ENCODE data around the gene HNRNPA0.
"Not testable (repeated sequence)": the region's sequence is repeated elsewhere in the genome, so short reads cannot be mapped to it uniquely, and the experiment has no call there.

HNRNPA0 gene

DNA sequence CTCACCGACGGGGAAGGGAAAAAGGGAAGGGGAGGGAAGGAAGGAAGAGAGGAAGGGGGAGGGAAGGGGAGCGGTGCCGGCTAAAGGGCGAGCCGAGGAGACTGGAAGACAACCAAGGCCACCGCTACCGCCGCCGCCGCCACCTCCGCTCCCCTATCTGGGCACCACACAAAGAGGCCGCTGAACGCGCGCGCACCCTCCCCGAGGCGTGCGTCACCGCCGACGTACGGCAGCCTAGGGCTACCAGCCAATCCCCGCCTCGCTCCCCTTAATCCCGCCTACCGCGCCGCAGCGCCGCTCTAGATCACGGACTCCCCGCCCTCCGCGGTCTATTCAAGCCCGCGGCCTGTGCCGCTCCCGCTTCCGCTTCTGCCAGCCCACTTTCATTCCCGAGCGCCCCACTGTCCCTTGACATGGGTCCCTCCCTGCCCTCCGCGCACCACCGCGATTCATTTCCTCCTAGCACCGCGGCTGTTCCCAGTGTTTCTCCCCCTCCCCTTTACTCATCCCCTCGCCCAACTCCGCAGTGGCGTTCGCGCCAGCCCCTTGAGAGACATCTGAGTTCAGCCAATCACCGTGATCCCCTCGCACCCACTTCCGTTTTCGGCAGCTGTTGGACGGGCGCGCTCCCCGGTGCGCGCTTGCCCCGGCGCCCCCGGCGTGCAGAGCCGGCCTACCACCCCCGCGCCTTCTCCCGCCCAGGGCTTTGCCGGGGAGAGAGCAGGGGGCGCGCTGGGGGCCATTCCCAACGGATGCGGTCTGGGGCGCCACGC lies at the start of gene HNRNPA0:
Gene HNRNPA0 (minus strand): TSS at position 176 of the 773 bp plus-strand sequence. CDS start 297 bp downstream, outside the sequence.
- peak; percentile 98 for DNase-seq

- no peak for DNase-seq
Measured at GRCh38 chr5:137802282-137803210, 48.4 kb upstream of the HNRNPA0 start.

DNA sequence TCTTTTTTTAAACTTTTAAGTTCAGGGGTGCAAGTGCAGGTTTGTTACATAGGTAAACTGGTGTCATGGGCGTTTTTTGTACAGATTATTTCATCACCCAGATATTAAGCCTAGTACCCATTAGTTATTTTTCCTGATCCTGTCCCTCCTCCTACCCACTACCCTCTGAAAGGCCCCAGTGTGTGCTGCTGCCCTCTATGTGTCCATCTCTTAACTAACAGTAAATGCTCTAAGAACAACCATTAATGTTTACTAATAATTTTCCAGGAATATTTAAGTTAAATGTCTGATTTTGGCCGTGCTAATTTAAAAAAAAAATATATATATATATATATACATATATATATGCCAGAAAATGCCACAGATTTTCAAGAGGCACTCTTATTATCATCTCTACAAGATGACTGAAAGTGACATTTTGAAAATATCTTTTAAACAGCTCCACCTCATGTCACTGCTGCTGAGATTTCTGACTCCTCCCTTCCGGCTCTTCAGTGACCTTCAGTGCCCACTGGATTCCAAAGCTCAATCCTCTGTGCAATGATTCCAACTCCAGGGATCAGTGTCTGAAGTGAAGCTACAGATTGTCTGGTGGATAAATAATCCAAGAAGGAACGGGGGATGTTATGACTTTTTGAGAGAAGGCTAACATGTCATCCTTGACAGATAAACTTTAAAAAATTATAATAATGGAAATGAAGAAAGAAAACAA lies 46.7 kb upstream of the HNRNPA0 start:
- no peak for DNase-seq

GRCh38 chr5:137796279-137796678 lies 42.1 kb upstream of the HNRNPA0 start:
- DNase-seq = no peak

DNA sequence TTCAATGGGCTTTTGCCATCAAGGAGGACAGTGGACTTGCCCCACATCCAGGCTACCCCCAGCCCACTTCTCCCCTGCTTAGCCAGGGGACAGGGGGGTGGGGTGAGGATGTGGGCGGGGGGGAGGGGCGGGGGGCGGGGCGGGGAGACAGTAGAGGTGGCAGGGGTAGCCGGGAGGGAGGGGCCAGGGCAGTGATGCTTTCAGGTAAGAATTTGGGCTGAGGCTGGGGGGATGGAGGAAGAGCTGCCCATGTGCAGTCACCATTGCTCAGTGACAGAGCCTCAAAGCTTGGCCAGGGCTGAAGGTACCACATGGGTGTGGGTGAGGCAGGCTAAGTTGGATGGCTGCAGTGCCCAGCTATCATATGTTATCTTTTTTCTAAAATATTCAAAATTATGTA lies 40.7 kb upstream of the HNRNPA0 start:
- no peak for DNase-seq

DNA sequence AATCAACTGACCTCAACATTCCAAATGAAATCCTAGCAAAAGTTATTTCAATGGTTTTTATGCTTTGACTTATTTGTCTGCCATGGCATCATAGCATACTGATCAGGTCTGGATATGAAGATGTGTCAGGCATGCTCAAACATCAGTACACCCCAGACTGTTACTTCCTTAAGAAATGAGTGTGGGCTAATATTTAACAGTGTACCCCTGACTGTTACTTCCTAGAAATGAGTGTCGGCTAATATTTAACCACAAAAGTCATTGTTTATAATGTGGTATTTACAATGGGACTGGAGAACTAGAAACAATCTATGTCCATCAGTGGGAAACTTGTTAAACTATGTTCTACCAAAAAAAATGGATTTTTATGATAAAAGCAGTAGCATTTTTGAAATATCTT lies 38.1 kb upstream of the HNRNPA0 start:
- no peak for DNase-seq

DNA sequence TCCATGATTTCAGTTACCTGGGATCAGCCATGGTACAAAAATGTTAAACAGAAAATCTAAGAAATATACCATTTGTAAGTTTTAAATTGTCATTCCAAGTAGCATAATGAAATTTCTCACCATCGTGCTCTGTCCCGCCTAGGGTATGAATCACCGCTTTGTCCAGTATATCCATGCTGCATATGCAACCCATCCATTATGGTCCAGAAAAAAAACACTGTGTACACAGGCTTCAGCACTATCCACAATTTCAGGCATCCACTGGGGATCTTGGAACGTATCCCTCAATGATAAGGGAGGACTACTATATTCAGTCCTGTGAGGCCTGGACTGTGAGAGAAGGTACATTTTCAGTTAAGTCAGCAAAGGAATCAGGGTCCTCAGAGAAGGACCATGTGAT lies 37.6 kb upstream of the HNRNPA0 start:
- no peak for DNase-seq

- DNase-seq = no peak
Measured at GRCh38 chr5:137791387-137791786, 37.2 kb upstream of the HNRNPA0 start.

- DNase-seq = not testable (repeated sequence)
Measured at GRCh38 chr5:137788560-137788959, 34.4 kb upstream of the HNRNPA0 start.

- DNase-seq = no peak
Measured at GRCh38 chr5:137782984-137783536, 28.9 kb upstream of the HNRNPA0 start.

DNA sequence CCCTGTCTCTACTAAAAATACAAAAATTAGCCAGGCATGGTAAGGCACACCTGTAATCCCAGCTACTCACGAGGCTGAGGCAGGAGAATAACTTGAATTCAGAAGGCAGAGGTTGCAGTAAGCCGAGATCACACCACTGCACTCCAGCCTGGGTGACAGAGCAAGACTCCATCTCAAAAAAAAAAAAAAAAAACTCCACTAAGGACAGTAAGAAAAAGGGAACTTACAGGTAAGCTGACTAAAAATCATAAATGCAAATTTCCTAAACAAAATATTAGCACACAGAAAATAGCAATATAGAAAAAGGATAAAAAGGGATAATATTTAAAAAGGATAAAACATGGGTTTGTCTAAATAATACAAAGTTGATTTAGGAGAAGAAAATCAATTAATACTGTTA lies 27.9 kb upstream of the HNRNPA0 start:
- DNase-seq = no peak

- DNase-seq = no peak
Measured at GRCh38 chr5:137778772-137779564, 24.8 kb upstream of the HNRNPA0 start.

- DNase-seq = not testable (repeated sequence)
Measured at GRCh38 chr5:137767937-137768336, 13.8 kb upstream of the HNRNPA0 start.

GRCh38 chr5:137761566-137761965 lies 7.4 kb upstream of the HNRNPA0 start:
- no peak for DNase-seq

GRCh38 chr5:137760719-137761516 lies 6.8 kb upstream of the HNRNPA0 start:
- no peak for DNase-seq

GRCh38 chr5:137760294-137760693 lies 6.1 kb upstream of the HNRNPA0 start:
- DNase-seq = no peak

- no peak for DNase-seq
Measured at GRCh38 chr5:137758715-137759306, 4.6 kb upstream of the HNRNPA0 start.

- DNase-seq = no peak
Measured at GRCh38 chr5:137758121-137758520, 4.0 kb upstream of the HNRNPA0 start.

DNA sequence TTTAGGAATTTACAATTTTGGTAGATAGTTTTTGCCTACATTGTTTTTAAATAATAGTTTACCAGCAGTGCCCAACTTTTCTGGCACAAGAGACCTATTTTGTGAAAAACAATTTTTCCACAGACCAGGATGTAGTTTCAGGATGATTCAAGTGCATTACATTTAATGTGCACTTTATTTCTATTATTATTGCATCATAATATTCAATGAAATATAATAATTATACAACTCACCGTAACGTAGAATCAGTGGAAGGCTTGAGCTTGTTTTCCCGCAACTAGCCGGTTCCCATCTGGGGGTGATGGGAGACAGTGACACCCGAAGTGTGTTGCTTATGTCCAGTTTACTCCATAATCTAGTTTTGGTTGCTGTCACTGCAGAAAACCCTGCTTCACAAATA lies 3.5 kb upstream of the HNRNPA0 start:
- DNase-seq = no peak

DNA sequence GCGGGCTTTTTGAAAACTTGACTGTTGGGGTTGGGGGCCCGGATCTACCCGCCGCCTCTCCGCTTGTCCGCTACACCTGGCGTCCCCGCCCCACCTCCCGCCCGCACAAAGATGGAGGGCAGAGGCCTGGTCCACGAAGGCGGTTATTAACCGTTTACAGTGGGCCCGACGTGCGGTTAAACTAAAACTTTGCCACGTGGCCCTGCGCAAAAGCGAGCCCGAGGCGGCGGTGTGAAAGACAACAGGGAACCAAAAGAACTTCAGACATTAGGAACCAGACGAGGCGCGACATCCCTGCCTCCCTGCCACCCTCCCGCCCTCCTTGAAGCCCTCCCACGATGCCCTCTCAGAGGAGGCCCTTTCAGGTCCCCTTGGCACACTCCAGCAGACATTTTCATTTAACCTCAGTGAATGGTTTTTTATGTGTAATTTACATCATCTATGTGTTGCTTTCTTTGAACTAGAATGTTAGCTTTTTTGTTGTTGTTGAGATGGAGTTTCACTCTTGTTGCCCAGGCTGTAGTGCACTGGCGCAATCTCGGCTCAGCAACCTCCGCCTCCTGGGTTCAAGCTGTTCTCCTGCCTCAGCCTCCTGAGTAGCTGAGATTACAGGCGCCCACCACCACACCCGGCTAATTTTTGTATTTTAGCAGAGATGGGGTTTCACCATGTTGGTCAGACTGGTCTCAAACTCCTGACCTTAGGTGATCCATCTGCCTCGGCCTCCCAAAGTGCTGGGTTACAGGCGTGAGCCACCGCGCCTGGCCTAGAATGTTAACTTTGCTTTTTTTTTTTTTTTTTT lies 999 bp upstream of the HNRNPA0 start:
- DNase-seq = no peak
